DND-41 (cell line): ENCODE results near the gene EEFSEC.

Experiments
- ATAC-seq: fragments of 200-7000 bp; cut with Tn5 transposase; 3 replicates; pipeline ENCODE4 v1.9.1; 2021; ENCODE audit warnings: low read depth; ENCODE audit not compliant: insufficient read depth
- DNase-seq: peaks from one replicate; pipeline ENCODE4 v3.0.0-alpha.2; 2020
- H2AFZ ChIP-seq: 2 replicates; pipeline ENCODE4 v1.6.0; 2012; ENCODE audit warnings: low read depth, low read length
- H3K27ac ChIP-seq: 2 replicates; pipeline ENCODE4 v1.5.1; 2012; ENCODE audit warnings: low read length, inconsistent platforms
- H3K27me3 ChIP-seq: fragments of 200-600 bp; sonication (generic); 2 replicates; pipeline ENCODE4 v1.6.0; 2012; ENCODE audit warnings: low read length, mild to moderate bottlenecking, inconsistent platforms; ENCODE audit not compliant: insufficient read depth, poor library complexity
- H3K36me3 ChIP-seq: 2 replicates; pipeline ENCODE4 v1.5.1; 2012; ENCODE audit warnings: low read length, inconsistent platforms; ENCODE audit not compliant: insufficient read depth
- H3K4me1 ChIP-seq: 2 replicates; pipeline ENCODE4 v1.5.1; 2012; ENCODE audit warnings: mild to moderate bottlenecking, low read length; ENCODE audit not compliant: insufficient read depth
- H3K4me2 ChIP-seq: 2 replicates; pipeline ENCODE4 v1.6.0; 2012; ENCODE audit warnings: mild to moderate bottlenecking, moderate library complexity, low read length, inconsistent platforms; ENCODE audit not compliant: insufficient read depth
- H3K4me3 ChIP-seq, 2 experiments: fragments of 200-600 bp in 1 of 2; shearing (Covaris generic) in 1 of 2; 2 replicates each; pipeline ENCODE4 v1.5.1; 2012 to 2016; ENCODE audit warnings: inconsistent platforms in 2 of 2, low read length in 2 of 2, mild to moderate bottlenecking in 2 of 2, low read depth in 1 of 2, moderate library complexity in 1 of 2
- H3K79me2 ChIP-seq: 2 replicates; pipeline ENCODE4 v1.6.0; 2012; ENCODE audit warnings: low read length, inconsistent platforms; ENCODE audit not compliant: insufficient read depth
- H3K9ac ChIP-seq: 2 replicates; pipeline ENCODE4 v1.6.0; 2012; ENCODE audit warnings: low read depth, mild to moderate bottlenecking, inconsistent platforms, low read length, moderate library complexity
- H3K9me3 ChIP-seq: 2 replicates; pipeline ENCODE4 v1.5.1; 2012; ENCODE audit warnings: low read length, moderate library complexity, mild to moderate bottlenecking, inconsistent platforms; ENCODE audit not compliant: insufficient read depth, severe bottlenecking
- H4K20me1 ChIP-seq: 2 replicates; pipeline ENCODE4 v1.6.0; 2012; ENCODE audit warnings: low read length; ENCODE audit not compliant: insufficient read depth
- EZH2 ChIP-seq: IDR thresholded peaks from 3 replicates; pipeline ENCODE4 v1.6.1; 2012; ENCODE audit warnings: borderline replicate concordance, low read depth, mild to moderate bottlenecking, moderate library complexity, low read length, inconsistent platforms; ENCODE audit not compliant: severe bottlenecking
- TF ChIP-seq, protein P1 (sequence below): IDR thresholded peaks from 2 replicates; pipeline ENCODE4 v1.5.1; 2012; ENCODE audit warnings: borderline replicate concordance, low read length, moderate library complexity, mild to moderate bottlenecking; ENCODE audit not compliant: poor library complexity, severe bottlenecking; ENCODE audit errors: extremely low read depth

The EEFSEC gene

DNA sequence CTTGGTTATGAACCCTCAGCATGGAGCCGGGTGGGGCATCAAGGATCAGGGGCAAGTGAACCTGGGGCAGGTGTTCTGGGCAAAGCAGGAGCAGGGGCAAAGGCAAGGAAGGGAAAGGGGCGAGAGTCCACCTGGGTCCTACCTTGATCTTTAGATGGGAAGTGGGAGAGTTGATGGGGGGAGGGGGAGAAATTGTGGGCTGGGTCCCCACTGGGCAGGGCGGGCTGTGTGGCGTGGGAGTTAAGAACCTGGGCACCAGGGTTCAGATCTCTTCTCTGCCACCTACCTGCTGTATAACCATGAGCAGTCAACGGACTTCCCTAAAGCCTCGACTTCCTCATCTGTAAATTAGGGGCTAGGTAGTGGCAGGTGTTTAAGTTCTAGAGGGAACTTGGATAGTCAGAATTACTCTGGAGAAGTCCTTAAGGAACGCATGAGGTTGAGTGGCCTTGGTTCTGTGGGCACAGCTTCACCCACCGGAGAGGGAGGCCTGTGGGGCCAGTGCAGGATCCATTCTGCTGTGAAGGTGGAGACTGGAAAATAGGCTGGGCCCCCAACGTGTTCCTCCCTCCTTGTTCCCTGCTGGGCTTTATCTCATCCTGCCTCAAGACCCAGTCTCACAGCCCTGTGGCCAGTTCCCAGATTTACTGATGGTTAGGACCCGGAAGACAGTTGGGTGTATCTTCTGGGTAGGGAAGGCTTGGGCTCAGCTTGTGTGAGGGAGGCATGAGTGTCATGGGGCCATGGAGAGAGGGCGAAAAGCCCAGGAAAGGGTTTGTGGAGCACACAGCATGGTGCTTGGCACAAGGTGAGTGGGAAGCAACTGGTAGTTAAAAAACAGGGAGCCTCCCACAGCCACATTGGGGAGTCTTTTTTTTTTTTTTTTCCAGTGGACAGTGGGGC lies 90.6 kb downstream of the EEFSEC start:
- no peak overlapping the region for H3K27ac ChIP-seq
- no peak for ATAC-seq
- H3K4me1 ChIP-seq, result peaks cover 5% of the 10 kb centered on the region; the same call in 1 of the 2 replicates
- H3K4me2 ChIP-seq, result no peak overlapping the region
- H3K4me3 ChIP-seq, result no peak overlapping the region
- H3K9ac ChIP-seq, result no peak overlapping the region
- no peaks in the 10 kb centered on the region for H3K9me3 ChIP-seq
- peaks cover 19% of the 10 kb centered on the region for H3K36me3 ChIP-seq
- TF ChIP-seq EZH2, result no peak
- TF ChIP-seq, protein P1, sequence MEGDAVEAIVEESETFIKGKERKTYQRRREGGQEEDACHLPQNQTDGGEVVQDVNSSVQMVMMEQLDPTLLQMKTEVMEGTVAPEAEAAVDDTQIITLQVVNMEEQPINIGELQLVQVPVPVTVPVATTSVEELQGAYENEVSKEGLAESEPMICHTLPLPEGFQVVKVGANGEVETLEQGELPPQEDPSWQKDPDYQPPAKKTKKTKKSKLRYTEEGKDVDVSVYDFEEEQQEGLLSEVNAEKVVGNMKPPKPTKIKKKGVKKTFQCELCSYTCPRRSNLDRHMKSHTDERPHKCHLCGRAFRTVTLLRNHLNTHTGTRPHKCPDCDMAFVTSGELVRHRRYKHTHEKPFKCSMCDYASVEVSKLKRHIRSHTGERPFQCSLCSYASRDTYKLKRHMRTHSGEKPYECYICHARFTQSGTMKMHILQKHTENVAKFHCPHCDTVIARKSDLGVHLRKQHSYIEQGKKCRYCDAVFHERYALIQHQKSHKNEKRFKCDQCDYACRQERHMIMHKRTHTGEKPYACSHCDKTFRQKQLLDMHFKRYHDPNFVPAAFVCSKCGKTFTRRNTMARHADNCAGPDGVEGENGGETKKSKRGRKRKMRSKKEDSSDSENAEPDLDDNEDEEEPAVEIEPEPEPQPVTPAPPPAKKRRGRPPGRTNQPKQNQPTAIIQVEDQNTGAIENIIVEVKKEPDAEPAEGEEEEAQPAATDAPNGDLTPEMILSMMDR, result no peak
- DNase-seq, result no peak
- H3K27me3 ChIP-seq, result no peaks in the 10 kb centered on the region
- H2AFZ ChIP-seq, result no peak overlapping the region
- no peaks in the 10 kb centered on the region; the same call in 1 of the 2 replicates for H3K79me2 ChIP-seq
- peaks cover 3% of the 10 kb centered on the region; the same call in 1 of the 2 replicates for H4K20me1 ChIP-seq

DNA sequence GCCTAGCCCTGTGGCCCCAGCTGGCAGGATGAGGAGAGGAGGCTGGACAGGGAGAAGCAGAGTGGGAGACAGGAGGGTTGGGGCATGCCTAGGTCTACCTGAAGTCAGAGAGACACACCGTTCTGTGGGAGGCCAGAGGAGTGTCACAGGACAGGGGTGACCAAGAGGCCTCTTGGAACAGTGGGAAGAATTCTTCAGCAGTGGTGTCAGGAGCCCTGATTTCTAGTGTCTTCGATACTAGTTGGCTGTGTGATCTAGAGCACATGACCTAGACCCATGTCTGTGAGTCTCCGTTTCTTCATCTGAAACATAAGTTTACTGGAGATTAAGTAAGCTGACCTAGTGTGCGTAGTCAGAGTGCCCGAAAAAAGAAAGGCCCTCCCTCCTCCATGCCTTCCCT lies 92.2 kb downstream of the EEFSEC start:
- H3K4me2 ChIP-seq, result no peak overlapping the region
- H3K9me3 ChIP-seq, result no peaks in the 10 kb centered on the region
- peaks cover 5% of the 10 kb centered on the region; the same call in 1 of the 2 replicates for H3K4me1 ChIP-seq
- H4K20me1 ChIP-seq, result no peaks in the 10 kb centered on the region; the same call in 1 of the 2 replicates
- peaks cover 23% of the 10 kb centered on the region for H3K36me3 ChIP-seq
- no peak overlapping the region for H3K27ac ChIP-seq
- H3K9ac ChIP-seq, result no peak overlapping the region
- no peak overlapping the region for H3K4me3 ChIP-seq
- DNase-seq (no peak), ATAC-seq (no peak)
- no peaks in the 10 kb centered on the region for H3K79me2 ChIP-seq
- no peaks in the 10 kb centered on the region for H3K27me3 ChIP-seq
- TF ChIP-seq, protein P1, result no peak
- TF ChIP-seq EZH2, result no peak
- H2AFZ ChIP-seq, result no peak overlapping the region

DNA sequence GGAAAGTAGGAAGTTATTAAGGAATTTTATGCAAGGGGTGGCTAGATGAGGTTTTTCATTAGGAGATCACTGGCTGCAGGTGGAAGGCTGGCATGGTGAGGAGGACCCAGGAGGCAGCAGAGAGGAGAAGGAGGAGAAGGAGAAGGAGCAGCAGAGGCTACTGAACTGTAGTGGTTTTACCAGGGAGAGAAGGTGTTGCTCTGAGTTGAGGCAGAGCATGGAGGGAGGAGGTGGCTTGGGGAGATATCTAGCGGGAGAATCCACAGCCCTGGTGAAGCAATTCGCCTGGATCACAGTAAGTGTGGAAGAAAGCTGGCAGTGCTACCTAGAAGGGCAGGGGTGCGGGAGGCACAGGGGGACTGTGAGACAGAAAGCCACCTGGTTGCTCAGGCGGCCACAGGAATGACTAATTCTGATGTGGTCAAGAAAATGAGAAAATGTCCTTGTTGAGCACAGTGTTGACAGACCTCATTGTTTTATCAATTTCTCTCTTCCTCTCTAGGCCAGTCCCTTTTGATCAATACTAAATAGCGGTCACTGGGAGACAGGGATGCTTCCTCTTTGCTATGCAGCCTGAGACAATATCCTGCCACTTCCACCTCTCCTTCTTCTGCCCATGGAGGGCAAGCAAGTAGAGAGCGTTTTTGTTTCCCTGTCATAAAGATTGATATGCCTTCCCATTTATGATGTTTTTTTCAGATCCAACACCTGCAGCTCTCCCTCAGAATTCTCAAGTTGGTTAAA lies 94.6 kb downstream of the EEFSEC start:
- no peak overlapping the region for H3K4me2 ChIP-seq
- H3K4me1 ChIP-seq, result peaks cover 3% of the 10 kb centered on the region; the same call in 1 of the 2 replicates
- H3K79me2 ChIP-seq, result peaks cover 2% of the 10 kb centered on the region; the same call in 1 of the 2 replicates
- no peak overlapping the region for H2AFZ ChIP-seq
- H3K27me3 ChIP-seq, result no peaks in the 10 kb centered on the region
- H3K4me3 ChIP-seq, result no peak overlapping the region
- peaks cover 23% of the 10 kb centered on the region for H3K36me3 ChIP-seq
- H3K9ac ChIP-seq, result no peak overlapping the region
- no peaks in the 10 kb centered on the region for H4K20me1 ChIP-seq
- no peak for DNase-seq
- no peak for ATAC-seq
- TF ChIP-seq, protein P1, result no peak
- TF ChIP-seq EZH2, result no peak
- no peak overlapping the region for H3K27ac ChIP-seq
- no peaks in the 10 kb centered on the region for H3K9me3 ChIP-seq
